22Rv1 (cell line): Measurements from ENCODE around the gene ST8SIA5.

Experiments used
- CTCF ChIP-seq: fragments of 450-650 bp; IDR thresholded peaks from 2 replicates; pipeline ENCODE4 v1.5.1; 2017; ENCODE audit warnings: mild to moderate bottlenecking
- ZFX ChIP-seq: fragments of 450-650 bp; IDR thresholded peaks from 2 replicates; pipeline ENCODE4 v1.6.1; 2017; ENCODE audit warnings: antibody characterized with exemption, borderline replicate concordance

GRCh38 chr18:46772357-46772756, 15.5 kb upstream of the ST8SIA5 start:
- TF ChIP-seq CTCF (no peak), ZFX (no peak)
